ENCODE data around the gene SEPTIN7. TPM values are rescaled to one million over a fixed set of nuclear protein-coding genes. Genes with fewer than 3 reads are reported as not detected.

Gene SEPTIN7
- total and polyA plus RNA-seq, 10 donors: 184 to 243 (median 216) TPM

DNA sequence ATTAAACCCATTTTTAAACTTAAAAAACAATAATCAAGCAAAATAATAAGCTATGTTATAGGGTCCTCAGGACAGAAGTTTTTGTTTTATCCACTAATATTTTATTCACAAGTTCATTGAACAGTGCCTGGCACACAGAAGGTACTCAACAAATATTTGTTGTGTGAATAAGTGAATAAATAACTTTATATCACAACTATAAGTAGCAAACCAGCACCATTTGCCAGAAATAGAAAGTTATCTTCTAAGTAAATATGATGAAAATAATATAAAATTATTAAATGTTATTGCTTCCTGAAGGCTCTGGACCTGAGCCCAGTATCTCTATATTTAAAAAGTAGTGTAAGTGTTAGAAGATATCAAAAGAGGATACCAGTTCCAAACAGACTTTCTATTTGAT is 29.1 kb upstream of the SEPTIN7 start:
- Histone ChIP-seq H3K4me1 (no peaks in the 10 kb centered on the region), H3K36me3 (no peaks in the 10 kb centered on the region), H3K27ac (no peak overlapping the region), H3K4me3 (no peak overlapping the region), H3K27me3 (replicated peaks in 1 of 7) (no peaks in the 10 kb centered on the region), H3K9me3 (peaks cover 0 to 5% (median 0%) of the 10 kb centered on the region in 8 donors)
- intact Hi-C loops (cut with DNase I; ENCODE audit: low total_unique reads): no loop called here
- TF ChIP-seq POLR2AphosphoS5 (IDR thresholded peaks at IDR 0.05) (no peak), POLR2A (IDR thresholded peaks at IDR 0.05) (no peak)
- TF ChIP-seq, protein P1, sequence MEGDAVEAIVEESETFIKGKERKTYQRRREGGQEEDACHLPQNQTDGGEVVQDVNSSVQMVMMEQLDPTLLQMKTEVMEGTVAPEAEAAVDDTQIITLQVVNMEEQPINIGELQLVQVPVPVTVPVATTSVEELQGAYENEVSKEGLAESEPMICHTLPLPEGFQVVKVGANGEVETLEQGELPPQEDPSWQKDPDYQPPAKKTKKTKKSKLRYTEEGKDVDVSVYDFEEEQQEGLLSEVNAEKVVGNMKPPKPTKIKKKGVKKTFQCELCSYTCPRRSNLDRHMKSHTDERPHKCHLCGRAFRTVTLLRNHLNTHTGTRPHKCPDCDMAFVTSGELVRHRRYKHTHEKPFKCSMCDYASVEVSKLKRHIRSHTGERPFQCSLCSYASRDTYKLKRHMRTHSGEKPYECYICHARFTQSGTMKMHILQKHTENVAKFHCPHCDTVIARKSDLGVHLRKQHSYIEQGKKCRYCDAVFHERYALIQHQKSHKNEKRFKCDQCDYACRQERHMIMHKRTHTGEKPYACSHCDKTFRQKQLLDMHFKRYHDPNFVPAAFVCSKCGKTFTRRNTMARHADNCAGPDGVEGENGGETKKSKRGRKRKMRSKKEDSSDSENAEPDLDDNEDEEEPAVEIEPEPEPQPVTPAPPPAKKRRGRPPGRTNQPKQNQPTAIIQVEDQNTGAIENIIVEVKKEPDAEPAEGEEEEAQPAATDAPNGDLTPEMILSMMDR (IDR thresholded peaks at IDR 0.05 in 8 of 11, conservative IDR thresholded peaks at IDR 0.05 in 3 of 11): no peak
- no peak for DNase-seq

DNA sequence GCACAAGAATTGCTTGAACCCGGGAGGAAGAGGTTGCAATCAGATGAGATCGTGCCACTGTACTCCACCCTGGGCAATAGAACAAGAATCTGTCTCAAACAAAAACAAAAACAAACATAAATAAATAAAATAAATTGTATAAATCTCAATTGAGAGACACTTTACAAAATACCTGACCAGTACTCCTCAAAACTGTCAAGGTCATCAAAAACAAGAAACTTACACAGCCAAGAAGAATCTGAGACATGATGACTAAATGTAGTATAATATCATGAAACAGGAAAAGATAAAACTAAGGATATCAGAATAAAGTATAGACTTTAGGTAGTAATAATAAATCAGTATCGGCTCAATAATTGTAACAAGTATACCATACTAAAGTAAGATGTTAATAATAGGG is 26.9 kb upstream of the SEPTIN7 start:
- DNase-seq: no peak
- TF ChIP-seq POLR2A (IDR thresholded peaks at IDR 0.05) (no peak), POLR2AphosphoS5 (IDR thresholded peaks at IDR 0.05) (no peak)
- TF ChIP-seq, protein P1 (IDR thresholded peaks at IDR 0.05 in 8 of 11, conservative IDR thresholded peaks at IDR 0.05 in 3 of 11): no peak
- Histone ChIP-seq H3K27ac (no peak overlapping the region), H3K9me3 (no peaks in the 10 kb centered on the region), H3K4me3 (no peak overlapping the region), H3K27me3 (replicated peaks in 1 of 7) (no peaks in the 10 kb centered on the region), H3K36me3 (no peaks in the 10 kb centered on the region), H3K4me1 (no peaks in the 10 kb centered on the region)
- intact Hi-C loops (cut with DNase I; ENCODE audit: low total_unique reads): no loop called here
- WGBS, 5 donors: 92 to 100% (median 97%) methylated on average over 3 of the region's 3 CpGs

DNA sequence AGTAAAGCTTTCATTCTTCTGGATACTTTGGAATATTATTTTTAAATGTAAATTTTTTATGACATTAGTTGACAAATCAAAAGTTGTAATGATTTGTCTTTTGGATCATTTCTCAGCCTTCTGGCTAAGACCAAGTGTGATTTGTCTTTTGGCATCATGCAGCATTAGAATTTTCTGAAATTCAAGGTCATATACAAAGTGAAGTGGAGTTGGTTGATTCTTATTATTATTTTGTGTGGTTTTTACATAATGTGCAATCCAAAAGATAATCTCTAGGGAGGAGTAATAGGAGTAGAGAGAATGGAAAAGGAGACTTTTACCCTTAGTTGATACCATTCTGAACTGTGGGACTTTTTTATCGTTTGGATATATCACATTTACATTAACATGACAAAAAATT is 24.2 kb upstream of the SEPTIN7 start:
- H3K9me3 ChIP-seq: no peaks in the 10 kb centered on the region
- intact Hi-C loops (cut with DNase I; ENCODE audit: low total_unique reads): no loop called here
- H3K36me3 ChIP-seq: no peaks in the 10 kb centered on the region
- no peaks in the 10 kb centered on the region for H3K27me3 ChIP-seq (replicated peaks in 1 of 7)
- WGBS, 5 donors: 84 to 93% (median 88%) methylated on average over 1 of the region's 1 CpG
- no peak for TF ChIP-seq POLR2A (IDR thresholded peaks at IDR 0.05)
- TF ChIP-seq, protein P1 (IDR thresholded peaks at IDR 0.05 in 8 of 11, conservative IDR thresholded peaks at IDR 0.05 in 3 of 11): no peak
- no peak for TF ChIP-seq POLR2AphosphoS5 (IDR thresholded peaks at IDR 0.05)
- no peak overlapping the region for H3K27ac ChIP-seq
- no peaks in the 10 kb centered on the region for H3K4me1 ChIP-seq
- H3K4me3 ChIP-seq: no peak overlapping the region
- no peak for DNase-seq

DNA sequence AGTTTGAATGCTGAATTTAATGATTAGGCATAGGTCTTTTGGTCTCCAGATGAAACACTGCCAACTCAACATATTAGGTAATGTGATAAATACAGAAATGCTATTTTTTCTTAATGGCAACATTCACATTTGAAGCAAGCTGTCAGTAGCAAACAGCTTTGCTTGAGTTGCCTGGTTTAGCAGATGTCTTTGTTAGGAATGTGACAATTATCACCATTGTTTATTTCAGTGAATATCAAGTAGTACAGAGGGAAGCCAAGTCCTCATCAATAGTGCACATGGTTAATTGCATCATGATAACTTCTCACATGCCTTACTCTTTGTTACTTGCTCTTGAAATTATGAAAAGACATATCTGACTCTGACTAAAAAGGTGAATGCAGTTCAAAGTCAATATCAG is 23.7 kb upstream of the SEPTIN7 start:
- no peak for DNase-seq
- Histone ChIP-seq H3K4me3 (no peak overlapping the region), H3K4me1 (no peaks in the 10 kb centered on the region), H3K27ac (no peak overlapping the region), H3K27me3 (replicated peaks in 1 of 7) (no peaks in the 10 kb centered on the region), H3K9me3 (no peaks in the 10 kb centered on the region), H3K36me3 (no peaks in the 10 kb centered on the region)
- no peak for TF ChIP-seq POLR2A (IDR thresholded peaks at IDR 0.05)
- TF ChIP-seq POLR2AphosphoS5 (IDR thresholded peaks at IDR 0.05): no peak
- TF ChIP-seq, protein P1 (IDR thresholded peaks at IDR 0.05 in 8 of 11, conservative IDR thresholded peaks at IDR 0.05 in 3 of 11): no peak
- intact Hi-C loops (cut with DNase I; ENCODE audit: low total_unique reads): no loop called here

Measured in spleen (tissue), 11 donors.